ENCODE data around the gene ECSIT. TPM values are rescaled to one million over a fixed set of nuclear protein-coding genes. Genes with fewer than 3 reads are reported as not detected.

Gene ECSIT
- total RNA-seq, 3 donors from 2014 or later (not counting 1 experiment from before 2014, with no cell fraction given) = 23.6 to 24.5 (median 24.1) TPM

DNA sequence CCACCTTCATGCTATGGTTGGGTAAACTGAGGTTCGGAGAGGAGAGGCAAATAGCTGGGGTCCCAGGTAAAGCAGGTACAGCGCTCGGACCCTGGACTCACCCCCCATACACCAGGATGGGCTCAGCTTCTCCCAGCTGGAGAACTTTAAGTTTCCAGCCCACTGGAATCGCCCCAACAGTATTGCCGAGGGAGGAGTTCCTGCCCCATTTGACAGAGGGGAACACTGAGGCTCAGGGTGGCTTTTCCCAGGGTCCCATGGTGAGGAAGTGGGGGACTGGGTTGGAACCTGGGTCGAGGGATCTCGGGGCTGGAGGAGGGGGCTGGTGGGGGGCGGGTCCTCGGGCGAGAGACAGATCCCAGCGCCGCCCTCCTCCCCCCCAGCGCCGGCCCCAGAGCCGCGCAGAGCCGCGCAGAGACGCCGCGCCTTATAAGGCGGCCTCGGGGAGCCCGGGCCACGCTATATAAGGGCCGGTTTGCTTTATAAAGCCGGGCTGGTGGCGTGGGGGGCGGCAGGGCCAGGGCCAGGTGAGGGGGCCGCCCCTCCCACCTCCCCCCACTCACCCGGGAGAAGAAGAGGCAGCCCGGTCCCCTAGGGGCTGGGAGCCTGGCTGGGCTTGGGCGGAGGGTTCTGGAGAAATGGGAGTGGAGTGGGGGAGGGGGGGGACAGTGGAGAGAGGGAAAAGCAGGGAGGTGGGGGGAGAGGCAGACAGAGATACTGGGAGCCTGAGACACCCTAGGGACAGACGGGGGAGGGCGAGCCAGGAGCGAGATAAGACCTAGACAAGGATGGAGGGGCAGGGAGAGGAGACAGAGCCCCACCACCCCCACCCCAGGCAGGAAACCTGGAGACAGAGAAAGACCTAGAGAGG is 10.8 kb upstream of the ECSIT start:
- Histone ChIP-seq H3K9me3 (ENCODE audit: control insufficient read depth, insufficient read depth, low read length) (no peaks in the 10 kb centered on the region), H3K27me3 (ENCODE audit: control insufficient read depth, insufficient read depth, low read length) (peaks cover 5% of the 10 kb centered on the region), H3K4me3 (ENCODE audit: low read length) (no peak overlapping the region), H3K27ac (ENCODE audit: low read length) (no peak overlapping the region), H3K4me1 (ENCODE audit: control insufficient read depth, insufficient read depth, low read length) (peaks cover 12% of the 10 kb centered on the region), H3K36me3 (ENCODE audit: control insufficient read depth, insufficient read depth, low read length) (no peaks in the 10 kb centered on the region)
- Mint-ChIP-seq H3K9me3 (no peaks in the 10 kb centered on the region), H3K36me3 (no peaks in the 10 kb centered on the region), H3K4me1 (peaks cover 8 to 9% of the 10 kb centered on the region in 2 donors), H3K27me3 (ENCODE audit: low read depth in 2 of 2) (peaks cover 12 to 20% of the 10 kb centered on the region in 2 donors), H3K27ac (no peak overlapping the region), H3K4me3 (no peak overlapping the region)
- intact Hi-C loops (cut with micrococcal nuclease) = no loop called here
- 15% methylated on average over 26 of the region's 36 CpGs for WGBS (ENCODE audit: insufficient coverage)
- no peak for DNase-seq
- no peak for ATAC-seq
- TF ChIP-seq, protein P1, sequence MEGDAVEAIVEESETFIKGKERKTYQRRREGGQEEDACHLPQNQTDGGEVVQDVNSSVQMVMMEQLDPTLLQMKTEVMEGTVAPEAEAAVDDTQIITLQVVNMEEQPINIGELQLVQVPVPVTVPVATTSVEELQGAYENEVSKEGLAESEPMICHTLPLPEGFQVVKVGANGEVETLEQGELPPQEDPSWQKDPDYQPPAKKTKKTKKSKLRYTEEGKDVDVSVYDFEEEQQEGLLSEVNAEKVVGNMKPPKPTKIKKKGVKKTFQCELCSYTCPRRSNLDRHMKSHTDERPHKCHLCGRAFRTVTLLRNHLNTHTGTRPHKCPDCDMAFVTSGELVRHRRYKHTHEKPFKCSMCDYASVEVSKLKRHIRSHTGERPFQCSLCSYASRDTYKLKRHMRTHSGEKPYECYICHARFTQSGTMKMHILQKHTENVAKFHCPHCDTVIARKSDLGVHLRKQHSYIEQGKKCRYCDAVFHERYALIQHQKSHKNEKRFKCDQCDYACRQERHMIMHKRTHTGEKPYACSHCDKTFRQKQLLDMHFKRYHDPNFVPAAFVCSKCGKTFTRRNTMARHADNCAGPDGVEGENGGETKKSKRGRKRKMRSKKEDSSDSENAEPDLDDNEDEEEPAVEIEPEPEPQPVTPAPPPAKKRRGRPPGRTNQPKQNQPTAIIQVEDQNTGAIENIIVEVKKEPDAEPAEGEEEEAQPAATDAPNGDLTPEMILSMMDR (IDR thresholded peaks at IDR 0.05) = no peak

DNA sequence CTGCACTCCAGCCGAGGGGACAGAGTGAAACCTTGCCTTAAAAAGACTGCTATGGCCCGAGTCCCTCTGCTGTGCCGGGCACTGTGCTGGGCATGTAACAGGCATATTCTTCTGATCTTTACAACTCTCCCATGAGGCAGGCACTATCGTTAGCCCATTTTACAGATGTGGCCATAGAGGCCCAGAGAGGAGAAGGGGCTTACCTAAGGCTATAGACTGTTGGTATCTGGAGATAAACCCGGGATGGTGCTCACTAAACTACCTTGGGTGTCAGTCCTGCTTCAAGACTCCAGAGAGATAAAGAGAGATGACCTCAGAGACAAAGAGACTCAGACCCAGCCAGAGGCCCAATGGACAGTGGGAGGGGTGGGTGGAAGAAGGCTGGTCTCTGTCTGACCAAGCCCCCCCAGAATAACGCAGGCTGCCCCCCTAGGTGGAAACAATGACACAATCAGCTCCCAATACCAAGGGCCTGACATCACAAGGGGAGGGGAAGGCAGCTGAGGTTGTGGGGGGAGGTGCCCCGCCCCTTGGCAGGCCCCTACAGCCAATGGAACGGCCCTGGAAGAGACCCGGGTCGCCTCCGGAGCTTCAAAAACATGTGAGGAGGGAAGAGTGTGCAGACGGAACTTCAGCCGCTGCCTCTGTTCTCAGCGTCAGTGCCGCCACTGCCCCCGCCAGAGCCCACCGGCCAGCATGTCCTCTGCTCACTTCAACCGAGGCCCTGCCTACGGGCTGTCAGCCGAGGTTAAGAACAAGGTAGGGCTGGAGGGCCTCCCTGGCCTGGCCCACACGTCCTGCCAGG is 9.5 kb upstream of the ECSIT start, which contains the start of gene CNN1:
TSS of gene CNN1 (plus strand) at position 620 of the 805 bp plus-strand sequence. CDS start at position 697, 77 bp downstream.
- peaks cover 12% of the 10 kb centered on the region for H3K4me1 ChIP-seq (ENCODE audit: control insufficient read depth, insufficient read depth, low read length)
- peaks cover 8 to 16% of the 10 kb centered on the region in 2 donors for H3K4me1 Mint-ChIP-seq
- no peak within 1 kb of the TSS for H3K4me3 Mint-ChIP-seq
- peaks cover 5% of the 10 kb centered on the region for H3K27me3 ChIP-seq (ENCODE audit: control insufficient read depth, insufficient read depth, low read length)
- DNase-seq = no peak
- TF ChIP-seq, protein P1 (IDR thresholded peaks at IDR 0.05) = no peak
- no peaks in the 10 kb centered on the region for H3K9me3 Mint-ChIP-seq
- intact Hi-C loops (cut with micrococcal nuclease) = no loop called here
- H3K27ac ChIP-seq (ENCODE audit: low read length) = no peak within 1 kb of the TSS
- H3K27ac Mint-ChIP-seq = no peak within 1 kb of the TSS
- ATAC-seq = no peak
- H3K36me3 ChIP-seq (ENCODE audit: control insufficient read depth, insufficient read depth, low read length) = no peaks in the 10 kb centered on the region
- H3K4me3 ChIP-seq (ENCODE audit: low read length) = no peak within 1 kb of the TSS
- peaks cover 12 to 16% of the 10 kb centered on the region in 2 donors for H3K27me3 Mint-ChIP-seq (ENCODE audit: low read depth in 2 of 2)
- WGBS (ENCODE audit: insufficient coverage) = 37% methylated on average over 20 of the region's 21 CpGs
- H3K36me3 Mint-ChIP-seq = no peaks in the 10 kb centered on the region
- no peaks in the 10 kb centered on the region for H3K9me3 ChIP-seq (ENCODE audit: control insufficient read depth, insufficient read depth, low read length)

DNA sequence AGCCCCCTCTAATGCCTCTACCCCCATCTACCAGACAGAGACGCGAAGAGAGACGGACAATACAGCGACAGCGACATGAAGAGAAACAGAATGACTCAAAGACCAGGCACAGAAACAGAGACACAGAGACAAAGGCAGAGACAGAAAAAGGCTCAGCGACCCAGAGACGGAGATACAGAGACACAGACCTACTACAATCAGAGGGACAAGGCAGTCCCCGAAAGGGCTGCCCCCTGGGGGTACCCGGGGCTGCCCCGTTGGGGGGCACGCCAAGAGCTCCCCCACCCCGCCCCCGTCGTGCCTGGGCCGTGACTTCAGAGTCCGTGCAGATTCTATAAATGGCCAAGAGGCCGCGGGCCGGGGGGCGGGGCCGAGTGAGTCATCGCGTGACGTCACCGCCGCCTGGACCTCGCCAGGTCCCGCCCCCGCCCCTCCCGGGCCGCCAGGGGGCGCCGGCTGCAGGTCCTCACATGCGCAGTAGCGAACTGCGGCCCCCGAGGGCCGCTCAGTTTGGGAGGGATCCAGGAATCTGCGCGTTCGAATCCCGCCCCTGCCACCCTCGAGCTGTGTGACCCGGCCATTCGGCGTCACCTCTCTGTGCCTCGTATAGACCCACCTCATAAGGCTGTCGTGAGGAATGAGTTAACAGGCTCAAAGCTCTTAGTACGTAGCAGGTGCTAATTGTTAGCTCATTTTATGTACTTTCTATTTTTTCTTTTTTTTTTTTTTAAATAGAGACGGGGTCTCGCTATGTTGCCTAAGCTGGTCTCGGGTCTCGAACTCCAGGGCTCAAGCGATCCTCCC is 7.1 kb upstream of the ECSIT start:
- ATAC-seq (peak; percentile 91 to 95 (median 94)), DNase-seq (peak; percentile 90 to 94)
- peak overlapping the region; percentile 60 for H3K27ac ChIP-seq (ENCODE audit: low read length)
- H3K27me3 ChIP-seq (ENCODE audit: control insufficient read depth, insufficient read depth, low read length) = peaks cover 5% of the 10 kb centered on the region
- TF ChIP-seq, protein P1 (IDR thresholded peaks at IDR 0.05) = peak; percentile 93
- intact Hi-C loops (cut with micrococcal nuclease) = loop anchor here (1.0 kb wide), 3 partner anchors 8 to 51 kb away; partner anchors contain the start of gene ELOF1
- peak overlapping the region; percentile 75 to 88 for H3K27ac Mint-ChIP-seq
- 14% methylated on average over 53 of the region's 54 CpGs for WGBS (ENCODE audit: insufficient coverage)
- no peaks in the 10 kb centered on the region for H3K36me3 Mint-ChIP-seq
- H3K4me1 ChIP-seq (ENCODE audit: control insufficient read depth, insufficient read depth, low read length) = peaks cover 12% of the 10 kb centered on the region
- H3K9me3 Mint-ChIP-seq = no peaks in the 10 kb centered on the region
- no peaks in the 10 kb centered on the region for H3K36me3 ChIP-seq (ENCODE audit: control insufficient read depth, insufficient read depth, low read length)
- H3K4me3 Mint-ChIP-seq = peak overlapping the region; percentile 67
- H3K4me3 ChIP-seq (ENCODE audit: low read length) = peak overlapping the region; percentile 5
- H3K9me3 ChIP-seq (ENCODE audit: control insufficient read depth, insufficient read depth, low read length) = no peaks in the 10 kb centered on the region
- H3K4me1 Mint-ChIP-seq = peaks cover 8 to 16% of the 10 kb centered on the region in 2 donors
- H3K27me3 Mint-ChIP-seq (ENCODE audit: low read depth in 2 of 2) = peaks cover 12 to 16% of the 10 kb centered on the region in 2 donors
